Fibroblast of skin of back (primary cell): Measurements from ENCODE around the gene SLC35F1.

ENCODE experiments used
- DNase-seq: peaks from one replicate; pipeline ENCODE4 v3.0.0-alpha.2; 2013

SLC35F1 gene

DNA sequence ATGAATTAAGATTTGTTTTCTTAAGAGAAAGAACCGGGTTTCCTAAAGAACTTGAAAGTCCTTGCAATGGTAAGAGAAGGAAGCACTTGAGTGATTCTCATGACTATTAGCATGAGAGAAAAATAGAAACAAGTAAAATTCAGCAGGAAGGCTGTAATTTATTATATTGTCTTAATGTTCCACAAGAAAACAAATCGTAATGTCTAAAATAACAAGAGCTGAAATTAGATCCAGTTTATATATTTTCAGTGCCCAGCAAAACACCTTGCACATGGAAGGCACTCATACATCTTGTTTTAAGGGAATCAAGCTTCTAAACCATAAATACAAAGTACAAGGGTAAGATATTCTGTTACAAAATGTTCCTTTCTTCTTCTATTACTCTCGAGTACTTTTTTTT, 411.6 kb downstream of the SLC35F1 start:
- DNase-seq = no peak

DNA sequence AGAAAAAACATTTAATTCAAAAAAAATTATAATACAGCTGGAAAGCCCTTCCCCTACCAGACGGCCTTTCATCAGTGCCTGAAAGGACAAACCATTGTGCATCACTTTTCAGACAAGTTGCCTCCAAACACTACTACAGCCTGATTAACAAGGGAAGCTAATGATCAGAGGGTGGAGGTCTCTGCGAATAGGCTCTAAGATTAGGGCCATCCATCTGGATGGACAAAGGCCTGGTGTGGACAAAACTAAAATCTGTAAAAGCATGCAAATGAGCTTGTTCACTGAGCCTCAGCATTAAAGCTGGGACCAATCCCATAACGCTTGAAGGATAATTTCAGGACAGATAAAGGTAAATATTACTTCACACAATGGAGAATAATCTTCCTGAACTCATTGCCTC, 412.4 kb downstream of the SLC35F1 start:
- DNase-seq = no peak

DNA sequence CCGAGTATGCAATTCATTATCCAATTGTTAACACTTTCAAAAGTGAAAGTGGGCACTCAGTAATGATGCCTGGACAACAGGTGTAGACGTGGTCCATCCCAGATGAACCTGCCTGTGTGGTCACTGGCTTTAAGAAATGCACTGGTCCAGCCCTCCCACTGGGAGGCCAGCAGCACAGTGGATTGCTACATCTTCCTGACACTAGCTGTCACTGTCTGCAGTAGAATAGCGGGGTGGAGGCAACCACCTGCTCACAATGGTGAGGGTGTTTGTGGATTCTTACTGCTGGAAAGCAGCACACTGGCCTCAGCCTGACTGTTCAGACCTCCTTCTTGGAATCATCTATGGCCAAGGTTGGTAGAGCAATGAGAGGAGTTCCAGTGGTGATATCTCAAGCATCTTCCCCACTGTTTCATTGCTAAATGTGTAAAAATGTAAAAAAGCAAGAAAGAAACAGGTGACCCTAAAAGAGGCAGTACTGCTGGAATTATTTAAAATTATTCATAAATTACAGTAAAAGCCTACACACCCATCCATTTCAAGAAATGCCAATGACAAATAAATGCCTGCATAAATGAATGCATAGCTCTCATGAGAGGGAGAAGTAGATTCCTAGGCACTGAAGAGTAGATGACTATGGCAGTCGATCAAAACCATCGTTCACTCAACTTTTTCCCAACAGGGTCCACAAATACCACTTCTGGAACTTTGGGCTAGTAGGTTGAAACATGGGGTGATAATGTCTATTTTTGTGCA, 413.0 kb downstream of the SLC35F1 start:
- no peak for DNase-seq

DNA sequence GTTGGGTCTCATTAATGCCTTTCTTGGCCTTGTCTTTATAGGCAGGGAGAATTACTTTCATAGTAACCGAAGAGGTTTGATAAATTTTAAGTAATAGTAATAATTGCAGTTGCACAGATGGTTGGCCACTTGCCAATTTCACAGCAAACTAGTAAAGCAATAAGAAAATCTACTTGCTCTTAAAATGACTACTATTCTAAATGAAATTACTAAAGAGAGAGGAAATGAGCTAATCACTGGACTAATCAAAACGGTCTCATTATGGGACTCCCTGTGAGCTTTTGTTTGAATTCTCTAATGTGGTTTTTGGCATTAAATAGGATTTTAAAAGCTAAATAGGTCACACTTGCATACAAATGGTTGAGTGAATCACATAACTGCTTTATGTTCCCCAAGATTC, 413.6 kb downstream of the SLC35F1 start:
- DNase-seq = no peak

DNA sequence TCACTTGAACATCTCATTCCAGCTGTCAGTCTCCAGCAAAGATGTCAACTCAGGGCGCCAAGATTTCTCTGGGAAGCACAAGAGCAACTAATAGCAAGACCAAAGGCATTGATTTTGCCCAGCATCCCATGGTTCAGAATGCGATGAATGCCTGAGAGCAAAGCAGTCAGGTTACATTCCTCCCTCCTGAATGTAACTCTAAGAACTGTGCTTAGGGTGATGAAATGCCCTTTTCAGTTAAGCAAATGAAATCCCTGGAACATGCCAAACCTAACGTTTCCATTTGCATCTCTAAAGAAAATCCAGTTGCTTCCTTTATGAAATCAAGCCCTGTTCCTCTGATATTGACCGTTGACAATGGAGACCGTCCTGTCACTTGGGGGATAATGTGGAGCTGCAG, 417.1 kb downstream of the SLC35F1 start:
- DNase-seq = no peak

DNA sequence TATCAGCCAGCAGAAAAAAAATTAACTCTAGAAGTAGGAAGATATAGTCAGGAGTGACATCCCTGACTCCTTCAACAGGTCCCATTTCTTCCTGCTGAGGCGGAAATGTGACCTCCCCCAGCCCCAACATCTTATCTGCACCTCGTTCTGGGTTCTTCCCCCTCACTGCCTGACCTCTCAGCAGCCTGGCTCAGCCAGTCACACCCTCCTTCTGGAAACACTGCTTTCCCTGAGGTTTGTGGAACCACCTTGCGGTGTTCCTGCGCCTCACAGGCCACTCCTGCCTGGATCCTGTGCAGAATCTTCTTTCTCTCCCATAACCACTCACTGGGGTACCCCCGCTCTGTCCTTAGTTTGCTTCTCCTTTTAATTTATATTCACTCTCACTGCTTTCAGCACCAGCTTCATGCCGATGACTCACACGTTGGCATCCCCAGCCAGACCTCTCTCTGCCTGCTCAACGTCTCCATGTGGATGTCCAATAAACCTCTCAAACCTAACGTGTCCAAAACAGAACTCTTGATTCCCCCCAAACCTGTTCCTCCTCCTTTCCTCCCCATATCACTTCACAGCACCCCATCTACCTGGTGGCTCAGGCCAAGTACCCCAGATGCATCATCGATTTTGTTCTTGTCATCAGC, 418.3 kb downstream of the SLC35F1 start:
- peak; percentile 46 for DNase-seq

DNA sequence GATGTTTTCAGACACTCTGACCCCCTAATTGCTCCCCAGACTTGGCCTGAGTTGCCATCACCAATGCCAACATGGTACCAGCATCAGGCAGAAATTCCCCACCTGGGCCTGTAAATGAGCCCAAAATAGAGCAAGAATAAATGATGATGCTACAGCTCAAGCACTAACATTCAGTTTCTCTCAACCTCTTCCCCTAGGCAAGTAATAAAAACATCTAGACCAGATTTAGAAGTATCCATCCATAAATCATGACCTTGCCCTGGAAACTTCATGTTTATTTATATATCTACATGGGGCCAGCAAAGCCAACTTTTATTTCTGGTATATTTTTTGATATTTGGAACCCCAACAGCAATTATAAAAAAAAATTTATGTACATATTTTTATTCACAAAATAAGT, 419.6 kb downstream of the SLC35F1 start:
- DNase-seq = no peak

DNA sequence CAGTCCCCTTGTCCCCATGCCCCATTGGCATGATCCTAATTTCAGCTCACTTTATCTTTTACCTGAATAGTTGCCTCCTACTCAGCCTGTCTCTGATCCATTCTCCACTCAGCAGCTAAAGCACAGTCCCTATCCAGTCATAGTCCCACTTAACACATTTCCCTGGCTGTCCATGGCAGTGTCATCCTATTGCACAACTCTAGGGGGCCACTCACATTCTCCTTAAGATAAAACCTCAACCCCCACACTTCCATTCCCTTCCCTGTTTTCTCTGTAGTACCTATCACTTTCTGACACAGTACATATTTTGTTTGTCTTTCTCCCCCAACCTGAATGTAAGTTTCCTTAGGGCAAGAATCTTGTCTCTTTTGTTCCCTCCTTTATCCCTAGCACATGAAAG, 420.2 kb downstream of the SLC35F1 start:
- DNase-seq = no peak

DNA sequence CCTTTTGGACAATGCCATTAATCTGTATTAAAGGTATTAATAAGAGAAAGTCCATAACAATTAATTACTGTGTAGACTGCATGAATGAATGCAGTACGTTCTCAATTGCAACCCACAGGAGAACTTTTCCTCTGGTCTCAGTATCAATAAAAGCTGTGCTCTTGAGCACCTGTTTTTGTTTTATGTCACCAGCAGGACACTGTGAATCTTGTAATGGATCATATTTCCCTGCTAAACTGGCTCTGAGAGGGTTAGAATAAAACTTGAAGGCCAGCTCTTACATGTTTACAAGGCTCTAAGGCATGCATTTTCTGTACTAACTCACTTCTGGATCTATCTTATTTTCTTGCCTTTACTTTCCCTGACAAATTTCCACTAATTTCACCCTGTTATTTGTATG, 426.7 kb downstream of the SLC35F1 start:
- no peak for DNase-seq

DNA sequence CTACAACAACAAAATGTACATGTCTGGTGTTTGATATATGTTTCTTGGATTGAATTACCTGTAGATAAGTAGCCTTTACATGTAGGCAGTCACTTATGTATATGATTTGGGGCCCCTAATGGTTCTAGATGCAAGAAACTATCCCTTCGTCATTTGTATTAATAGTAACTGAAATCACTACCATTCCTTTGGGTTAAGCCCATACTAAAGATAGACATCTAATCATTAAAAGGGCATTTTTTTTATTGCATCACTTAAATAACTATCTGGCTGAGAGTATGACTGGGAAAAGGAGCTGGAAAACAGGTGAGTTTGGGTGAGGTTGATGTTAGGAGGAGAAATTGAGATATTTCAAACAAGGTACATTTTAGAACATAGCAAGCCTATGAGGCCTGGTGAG, 427.6 kb downstream of the SLC35F1 start:
- no peak for DNase-seq

DNA sequence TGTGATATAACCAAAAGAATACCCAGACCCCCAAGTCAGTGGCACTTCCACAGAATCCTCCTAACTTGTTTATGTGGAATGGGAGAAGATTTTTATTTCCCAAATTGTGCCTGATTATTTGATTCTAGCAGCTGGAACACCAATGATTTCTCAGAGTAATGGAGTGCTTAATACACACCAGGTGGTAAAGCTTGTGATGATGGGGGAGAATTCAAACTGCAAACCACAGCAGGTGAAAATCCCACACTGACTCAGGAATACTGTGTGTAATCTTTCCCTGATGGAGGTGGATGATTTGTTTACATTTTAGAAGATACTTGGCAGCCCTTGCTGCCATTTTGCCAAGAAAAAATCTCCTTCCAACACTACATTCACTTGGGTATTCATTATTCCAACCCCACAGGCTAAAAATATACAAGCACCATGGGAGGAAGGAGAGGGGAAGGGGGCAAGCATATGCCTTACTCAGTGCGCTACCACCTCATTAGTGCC, 428.3 kb downstream of the SLC35F1 start:
- DNase-seq = no peak

DNA sequence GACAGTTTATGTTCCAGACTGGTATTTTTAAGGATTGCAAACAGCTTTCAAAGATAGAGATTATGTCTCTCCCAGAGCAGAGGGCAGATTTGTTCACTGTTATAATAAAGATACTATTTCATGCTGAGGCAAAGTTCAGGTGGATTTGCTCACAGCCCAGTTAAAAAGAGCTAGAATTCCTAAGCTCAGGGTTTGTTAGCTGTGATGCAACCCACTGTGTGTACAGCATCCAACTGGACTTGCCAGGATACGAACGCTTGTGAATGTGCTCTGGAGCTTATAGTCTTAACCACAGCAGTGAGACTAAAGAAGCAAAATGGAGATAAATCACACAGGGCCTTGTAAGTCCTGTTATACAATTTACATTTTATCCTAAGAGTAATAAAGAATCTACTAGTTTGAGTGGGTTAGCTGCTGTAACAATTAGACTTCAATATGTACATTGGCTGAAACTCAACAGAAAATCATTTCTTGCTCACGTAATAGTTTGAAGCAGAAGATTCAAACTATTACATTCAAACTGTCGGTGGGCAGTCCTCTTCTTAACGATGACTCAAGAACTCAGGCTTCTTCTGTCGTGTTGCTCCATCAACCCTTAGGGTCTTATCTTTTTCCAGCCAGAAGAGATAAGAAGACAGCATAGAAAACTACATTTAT, 437.1 kb downstream of the SLC35F1 start:
- DNase-seq = no peak

DNA sequence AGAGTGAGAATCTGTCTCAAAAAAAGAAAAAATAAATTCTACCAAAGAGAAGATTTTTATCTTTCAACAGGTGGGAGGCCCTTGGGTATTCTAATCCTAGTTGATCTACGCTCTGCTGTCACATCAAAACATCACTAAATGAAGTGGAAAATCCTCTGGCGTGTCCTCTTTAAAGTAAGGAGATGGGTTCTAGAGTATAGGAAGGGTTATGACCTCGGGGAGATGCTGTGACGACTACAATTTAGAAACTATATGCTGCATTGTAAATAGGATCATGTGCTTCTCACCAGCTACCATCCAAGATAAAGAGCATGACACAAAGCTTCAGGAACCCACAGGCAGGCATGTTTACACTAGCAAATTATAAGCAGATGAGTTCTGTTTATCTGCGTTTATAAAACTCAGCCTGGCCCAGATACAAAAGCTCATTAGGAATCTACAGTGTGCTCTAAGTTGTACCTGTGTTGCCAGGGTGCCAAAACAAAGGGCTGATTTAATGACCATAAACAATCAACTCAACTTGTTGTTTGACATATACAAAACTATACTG, 443.9 kb downstream of the SLC35F1 start:
- DNase-seq = peak; percentile 9

DNA sequence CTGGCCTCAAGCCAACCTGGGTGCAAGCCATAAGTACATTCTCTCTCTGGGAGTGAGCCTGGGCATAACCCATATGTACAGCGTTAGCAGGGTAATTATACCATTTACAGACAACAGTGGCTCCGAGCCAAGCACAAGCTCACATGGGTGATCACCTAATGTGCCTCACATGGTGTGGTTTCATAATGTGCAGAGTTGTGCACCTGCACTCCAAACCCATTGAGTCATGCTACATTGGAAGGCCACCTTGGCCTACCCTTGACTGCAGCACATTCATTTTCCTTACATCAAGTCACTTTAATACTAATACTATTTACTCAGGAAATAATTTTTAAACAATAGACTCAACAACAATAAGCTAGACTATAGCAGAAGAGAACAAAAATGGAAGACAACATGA, 446.5 kb downstream of the SLC35F1 start:
- DNase-seq = no peak

DNA sequence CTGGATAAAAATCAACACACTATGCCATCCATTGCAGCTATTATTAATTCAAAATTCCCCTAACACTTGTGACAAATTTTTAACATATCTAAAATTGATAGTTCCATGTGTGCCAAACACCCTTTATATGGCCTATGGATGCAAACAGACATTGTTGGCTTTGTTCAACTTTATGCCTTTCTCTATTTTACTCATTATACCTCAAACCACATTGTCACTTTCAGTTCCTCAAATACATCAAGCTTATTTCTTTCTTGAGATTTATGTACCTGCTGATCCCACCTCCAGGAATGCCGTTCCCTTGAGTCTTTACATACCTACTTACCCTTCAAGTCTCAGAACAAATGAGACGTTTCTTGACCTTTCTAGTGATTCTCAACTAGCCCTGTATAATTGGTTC, 447.6 kb downstream of the SLC35F1 start:
- DNase-seq = no peak

DNA sequence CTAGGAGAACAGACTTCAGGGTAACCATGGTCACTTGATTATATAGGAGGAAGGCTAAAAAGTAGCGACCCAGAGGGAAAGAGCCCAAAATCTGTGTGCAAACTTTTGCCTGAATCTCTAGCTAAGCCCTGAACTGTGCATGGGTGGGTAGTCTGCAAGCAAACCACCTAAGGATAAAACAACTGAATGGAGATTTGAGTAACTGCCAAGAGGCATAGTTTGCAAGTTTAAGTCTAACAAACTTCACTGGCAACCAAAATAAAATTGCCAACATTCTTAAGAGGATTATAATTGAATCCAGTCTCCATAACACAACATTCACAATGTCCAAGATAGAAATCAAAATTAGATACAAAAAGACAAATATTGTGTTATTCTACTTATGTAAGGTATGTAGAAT, 449.0 kb downstream of the SLC35F1 start:
- DNase-seq = peak; percentile 55

DNA sequence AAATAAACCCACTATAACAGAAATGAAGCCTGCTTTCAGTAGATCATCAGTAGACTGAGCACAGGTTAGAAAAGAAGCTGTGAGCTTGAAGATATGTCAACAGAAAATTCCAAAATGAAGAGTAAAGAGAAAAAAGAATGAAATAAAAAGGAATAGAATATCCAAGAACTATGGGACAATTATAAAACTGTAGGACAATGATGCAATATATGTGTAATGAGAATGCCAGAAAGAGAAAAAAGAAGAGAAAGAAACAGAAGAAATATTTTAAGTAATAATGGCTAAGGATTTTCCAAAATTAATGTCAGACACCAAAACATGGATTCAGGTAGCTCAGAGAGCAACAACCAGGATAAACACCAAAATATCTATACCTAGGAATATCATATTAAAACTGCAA, 449.6 kb downstream of the SLC35F1 start:
- DNase-seq = no peak
